Measurements from ENCODE around the gene UAP1L1. TPM values are rescaled to one million over a fixed set of nuclear protein-coding genes. Genes with fewer than 3 reads are reported as not detected.

Gene UAP1L1
- total and polyA plus RNA-seq, 9 of the 15 experiments (the other 6 are each of a cell fraction or from before 2014, with no cell fraction given), result 0.20 to 8.6 (median 3.7) TPM

GRCh38 chr9:137129456-137130175, 52.3 kb downstream of the UAP1L1 start:
- H3K4me2 ChIP-seq (ENCODE audit: insufficient read depth, low read length), result peak overlapping the region; percentile 100
- H3K27me3 ChIP-seq (ENCODE audit: control insufficient read depth in 2 of 2, insufficient read depth in 2 of 2, low read length in 2 of 2), result no peaks in the 10 kb centered on the region
- FAIRE-seq, result peak; percentile 91
- H3K36me3 ChIP-seq (ENCODE audit: control insufficient read depth, insufficient read depth, low read length), result peaks cover 2% of the 10 kb centered on the region; the same call in 1 of the 3 replicates
- intact Hi-C loops (cut with micrococcal nuclease) (loop anchor here (2.0 kb wide), 1 partner anchor 21 kb away; no protein-coding TSS in a partner anchor), in situ Hi-C loops (cut with MboI) (loop anchor here (5.0 kb wide), 1 partner anchor 98 kb away; the partner anchor contains the start of genes CYSRT1 and RNF224)
- no peaks in the 10 kb centered on the region for H4K20me1 ChIP-seq (replicated peaks; ENCODE audit: control insufficient read depth, insufficient read depth, low read length)
- H3K9ac ChIP-seq (ENCODE audit: insufficient read depth in 1 of 2, low read depth in 2 of 2, low read length in 2 of 2), result peak overlapping the region; percentile 84 to 100
- no TSS peak for BruUV-seq (replicated peaks)
- peaks cover 35% of the 10 kb centered on the region for H3K79me2 ChIP-seq (ENCODE audit: control insufficient read depth, insufficient read depth, low read length)
- H3K4me1 ChIP-seq (replicated peaks in 1 of 2; ENCODE audit: control insufficient read depth in 2 of 2, insufficient read depth in 2 of 2, low read length in 2 of 2), result peaks cover 12 to 37% of the 10 kb centered on the region in 2 experiments; a peak in 4 of 5 replicates
- H3K4me3 ChIP-seq, result peak overlapping the region; percentile 91
- no peaks in the 10 kb centered on the region for H3K9me1 ChIP-seq (ENCODE audit: control insufficient read depth, insufficient read depth, low read length)
- CTCF ChIA-PET (ENCODE audit: low intra/inter-chr PET ratio), result no interaction called here
- peak; percentile 95 for ATAC-seq
- peak; percentile 88 to 97 (median 90) for DNase-seq (ENCODE audit: extremely low read depth in 1 of 4, low spot score in 3 of 4)
- no peaks in the 10 kb centered on the region for H3K9me3 ChIP-seq (replicated peaks; ENCODE audit: control insufficient read depth, insufficient read depth, low read depth, low read length)
- peak overlapping the region; percentile 99 for H2AFZ ChIP-seq (ENCODE audit: low read depth, low read length)
- WGBS (ENCODE audit: insufficient coverage, low coverage, missing lambda C conversion rate), result under 1% methylated on average over 71 of the region's 86 CpGs
- POLR2A ChIA-PET, result interaction anchor here (0.6 to 2.3 kb wide), 21 partner anchors 8 to 172 kb away, joined by 3 to 23 read pairs (median 4); partner anchors contain the start of genes GRIN1, LCNL1, MAN1B1 and NRARP
- H3K27ac ChIP-seq (ENCODE audit: extremely low read depth, low read depth, low read length), result peak overlapping the region; percentile 78
- TF ChIP-seq ZNF668 (CRISPR knock-in tag; IDR thresholded peaks at IDR 0.05) (no peak), NFE2L1 (tag; IDR thresholded peaks at IDR 0.05; ENCODE audit: borderline replicate concordance, low read depth) (no peak), ZNF134 (CRISPR knock-in tag; conservative IDR thresholded peaks at IDR 0.05) (0 out of 2 replicates have a peak, but pooled peaks have one; percentile 5), IRF1 (CRISPR knock-in tag; IDR thresholded peaks at IDR 0.05; ENCODE audit: borderline replicate concordance) (no peak), ZBTB17 (CRISPR knock-in tag; IDR thresholded peaks at IDR 0.05) (0 out of 2 replicates have a peak, but pooled peaks have one; percentile 18), CTBP1 (IDR thresholded peaks at IDR 0.05; ENCODE audit: borderline replicate concordance) (peak; percentile 97), E2F5 (CRISPR knock-in tag; IDR thresholded peaks at IDR 0.05) (no peak), EGR1 (conservative IDR thresholded peaks at IDR 0.05) (peak; percentile 64), NRF1 (conservative IDR thresholded peaks at IDR 0.05 in 1 of 2, IDR thresholded peaks at IDR 0.05 in 1 of 2) (peak; percentile 98), BRD4 (IDR thresholded peaks at IDR 0.05) (no peak), ZNF24 (IDR thresholded peaks at IDR 0.05) (peak; percentile 97), POU5F1 (IDR thresholded peaks at IDR 0.05; ENCODE audit: borderline replicate concordance, low read depth, low read length, partially characterized antibody) (no peak), ZNF77 (CRISPR knock-in tag; IDR thresholded peaks at IDR 0.05) (no peak), NEUROD1 (IDR thresholded peaks at IDR 0.05; ENCODE audit: borderline replicate concordance, low read depth, low read length, partially characterized antibody) (peak; percentile 15)
- TF ChIP-seq, protein P1, sequence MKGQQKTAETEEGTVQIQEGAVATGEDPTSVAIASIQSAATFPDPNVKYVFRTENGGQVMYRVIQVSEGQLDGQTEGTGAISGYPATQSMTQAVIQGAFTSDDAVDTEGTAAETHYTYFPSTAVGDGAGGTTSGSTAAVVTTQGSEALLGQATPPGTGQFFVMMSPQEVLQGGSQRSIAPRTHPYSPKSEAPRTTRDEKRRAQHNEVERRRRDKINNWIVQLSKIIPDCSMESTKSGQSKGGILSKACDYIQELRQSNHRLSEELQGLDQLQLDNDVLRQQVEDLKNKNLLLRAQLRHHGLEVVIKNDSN (CRISPR knock-in tag; IDR thresholded peaks at IDR 0.05), result 0 out of 2 replicates have a peak, but pooled peaks have one; percentile 7
- TF ChIP-seq, protein P2, sequence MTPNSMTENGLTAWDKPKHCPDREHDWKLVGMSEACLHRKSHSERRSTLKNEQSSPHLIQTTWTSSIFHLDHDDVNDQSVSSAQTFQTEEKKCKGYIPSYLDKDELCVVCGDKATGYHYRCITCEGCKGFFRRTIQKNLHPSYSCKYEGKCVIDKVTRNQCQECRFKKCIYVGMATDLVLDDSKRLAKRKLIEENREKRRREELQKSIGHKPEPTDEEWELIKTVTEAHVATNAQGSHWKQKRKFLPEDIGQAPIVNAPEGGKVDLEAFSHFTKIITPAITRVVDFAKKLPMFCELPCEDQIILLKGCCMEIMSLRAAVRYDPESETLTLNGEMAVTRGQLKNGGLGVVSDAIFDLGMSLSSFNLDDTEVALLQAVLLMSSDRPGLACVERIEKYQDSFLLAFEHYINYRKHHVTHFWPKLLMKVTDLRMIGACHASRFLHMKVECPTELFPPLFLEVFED (CRISPR knock-in tag; conservative IDR thresholded peaks at IDR 0.05), result no peak
- TF ChIP-seq, protein P3, sequence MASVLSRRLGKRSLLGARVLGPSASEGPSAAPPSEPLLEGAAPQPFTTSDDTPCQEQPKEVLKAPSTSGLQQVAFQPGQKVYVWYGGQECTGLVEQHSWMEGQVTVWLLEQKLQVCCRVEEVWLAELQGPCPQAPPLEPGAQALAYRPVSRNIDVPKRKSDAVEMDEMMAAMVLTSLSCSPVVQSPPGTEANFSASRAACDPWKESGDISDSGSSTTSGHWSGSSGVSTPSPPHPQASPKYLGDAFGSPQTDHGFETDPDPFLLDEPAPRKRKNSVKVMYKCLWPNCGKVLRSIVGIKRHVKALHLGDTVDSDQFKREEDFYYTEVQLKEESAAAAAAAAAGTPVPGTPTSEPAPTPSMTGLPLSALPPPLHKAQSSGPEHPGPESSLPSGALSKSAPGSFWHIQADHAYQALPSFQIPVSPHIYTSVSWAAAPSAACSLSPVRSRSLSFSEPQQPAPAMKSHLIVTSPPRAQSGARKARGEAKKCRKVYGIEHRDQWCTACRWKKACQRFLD (CRISPR knock-in tag; IDR thresholded peaks at IDR 0.05), result no peak

All from K562 (cell line).